GM12873 (cell line): ENCODE results near the gene IMPACT.

Experiments
- TF ChIP-seq, protein P1 (sequence below): IDR thresholded peaks from 2 replicates; pipeline ENCODE4 v1.5.1; 2012; ENCODE audit warnings: low read depth, mild to moderate bottlenecking, moderate library complexity, low read length, control low read depth; ENCODE audit not compliant: insufficient read depth; ENCODE audit errors: missing control alignments

IMPACT gene

DNA sequence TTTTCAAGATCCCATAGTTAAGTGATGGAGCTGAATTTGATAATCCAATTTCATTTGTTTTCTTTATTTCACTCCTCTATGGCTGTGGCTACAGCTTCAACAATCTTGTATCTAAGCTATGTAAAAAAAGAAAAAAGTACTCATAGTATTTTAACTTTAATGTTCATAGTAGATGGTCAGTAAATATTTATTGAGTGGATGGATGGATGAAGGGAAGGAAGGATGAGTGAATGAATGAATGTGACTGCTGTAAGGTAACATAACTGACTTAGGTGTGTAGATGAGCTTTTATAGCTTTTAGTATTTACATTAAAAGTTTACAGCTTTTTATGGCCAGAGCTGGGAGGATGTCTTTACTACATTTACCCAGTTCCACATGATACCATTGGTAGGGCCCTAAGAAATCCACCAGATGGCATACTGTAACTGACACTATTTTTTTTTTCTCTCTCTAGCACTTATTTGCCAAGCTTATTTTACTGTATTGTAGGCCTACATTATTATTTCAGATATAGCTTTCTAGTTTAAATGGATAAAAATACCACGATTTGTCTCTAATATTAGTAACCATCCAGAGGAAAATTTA lies 20.6 kb downstream of the IMPACT start:
- TF ChIP-seq, protein P1, sequence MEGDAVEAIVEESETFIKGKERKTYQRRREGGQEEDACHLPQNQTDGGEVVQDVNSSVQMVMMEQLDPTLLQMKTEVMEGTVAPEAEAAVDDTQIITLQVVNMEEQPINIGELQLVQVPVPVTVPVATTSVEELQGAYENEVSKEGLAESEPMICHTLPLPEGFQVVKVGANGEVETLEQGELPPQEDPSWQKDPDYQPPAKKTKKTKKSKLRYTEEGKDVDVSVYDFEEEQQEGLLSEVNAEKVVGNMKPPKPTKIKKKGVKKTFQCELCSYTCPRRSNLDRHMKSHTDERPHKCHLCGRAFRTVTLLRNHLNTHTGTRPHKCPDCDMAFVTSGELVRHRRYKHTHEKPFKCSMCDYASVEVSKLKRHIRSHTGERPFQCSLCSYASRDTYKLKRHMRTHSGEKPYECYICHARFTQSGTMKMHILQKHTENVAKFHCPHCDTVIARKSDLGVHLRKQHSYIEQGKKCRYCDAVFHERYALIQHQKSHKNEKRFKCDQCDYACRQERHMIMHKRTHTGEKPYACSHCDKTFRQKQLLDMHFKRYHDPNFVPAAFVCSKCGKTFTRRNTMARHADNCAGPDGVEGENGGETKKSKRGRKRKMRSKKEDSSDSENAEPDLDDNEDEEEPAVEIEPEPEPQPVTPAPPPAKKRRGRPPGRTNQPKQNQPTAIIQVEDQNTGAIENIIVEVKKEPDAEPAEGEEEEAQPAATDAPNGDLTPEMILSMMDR: no peak

DNA sequence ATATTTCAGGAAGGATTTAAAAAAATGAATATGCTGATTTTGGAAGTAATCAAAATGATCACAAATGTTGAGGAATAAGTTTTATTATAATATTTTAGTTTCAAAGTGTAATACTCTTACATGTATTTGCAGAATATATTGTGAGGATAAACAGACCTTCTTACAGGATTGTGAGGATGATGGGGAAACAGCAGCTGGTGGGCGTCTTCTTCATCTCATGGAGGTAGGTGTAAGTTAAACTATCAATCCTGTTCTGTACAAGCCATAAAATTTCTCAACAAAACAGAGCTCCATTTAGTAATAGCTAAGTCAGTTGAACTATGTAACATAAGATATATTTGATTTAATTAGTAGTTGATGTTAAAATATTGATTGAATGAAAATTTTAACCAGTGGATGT lies 21.5 kb downstream of the IMPACT start:
- TF ChIP-seq, protein P1: no peak

DNA sequence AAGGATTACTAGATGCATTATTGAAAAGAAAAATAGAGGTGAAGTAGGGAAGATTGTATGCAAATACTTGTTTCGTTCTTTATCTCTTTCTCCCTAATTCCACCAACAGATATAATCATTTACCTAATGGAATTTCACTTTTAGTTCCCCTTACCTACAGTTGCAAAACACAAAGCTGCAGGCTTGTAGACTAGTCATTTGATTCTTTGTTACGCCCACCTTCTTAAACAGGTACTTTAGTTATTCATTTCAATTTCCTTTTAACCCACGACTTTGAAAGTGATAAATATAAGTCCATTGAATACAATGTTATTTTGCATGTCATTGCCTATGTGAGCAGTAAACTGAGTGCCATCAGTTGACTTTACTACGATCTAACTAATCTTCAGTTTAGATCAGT lies 30.1 kb downstream of the IMPACT start:
- TF ChIP-seq, protein P1: no peak

DNA sequence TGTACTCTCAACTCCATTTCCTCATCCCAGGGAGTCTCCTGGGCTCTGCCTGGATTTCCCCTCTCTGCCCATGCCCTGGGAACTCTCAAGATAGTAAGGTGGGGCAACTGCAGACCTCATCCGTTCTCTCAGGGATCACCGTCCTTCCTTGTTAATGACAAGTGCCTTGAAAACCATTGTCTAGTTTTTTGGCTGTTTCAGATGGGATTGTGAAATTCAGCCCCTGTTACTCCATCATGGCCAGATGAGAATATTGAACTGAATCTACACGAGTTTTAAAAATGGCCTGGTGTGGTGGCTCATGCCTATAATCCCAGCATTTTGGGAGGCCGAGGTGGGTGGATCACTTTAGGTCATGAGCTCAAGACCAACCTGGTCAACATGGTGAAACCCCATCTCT lies 33.3 kb downstream of the IMPACT start:
- TF ChIP-seq, protein P1: no peak

DNA sequence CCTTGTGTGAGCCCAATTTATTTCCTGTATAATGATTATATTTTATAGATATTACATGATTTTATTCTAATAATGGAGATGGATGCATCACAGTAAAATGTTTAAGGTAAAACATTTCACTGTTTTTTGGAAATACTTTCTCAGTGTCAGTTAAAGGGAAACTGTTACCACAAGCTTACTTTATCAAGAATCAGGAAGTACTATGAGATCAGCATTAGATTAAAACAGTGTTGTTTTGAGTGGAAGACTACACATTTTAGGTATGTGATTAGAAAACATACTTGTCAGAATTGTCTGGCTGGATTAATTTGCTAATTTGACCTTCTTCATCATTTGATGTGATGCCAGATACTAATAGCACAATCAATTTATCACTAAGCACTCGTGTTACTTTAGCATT lies 33.9 kb downstream of the IMPACT start, which contains the start of gene HRH4:
Gene HRH4, plus strand, starts transcription at position 250 of the 400 bp plus-strand sequence. Its CDS starts 92 bp downstream, at position 342.
- TF ChIP-seq, protein P1: no peak

DNA sequence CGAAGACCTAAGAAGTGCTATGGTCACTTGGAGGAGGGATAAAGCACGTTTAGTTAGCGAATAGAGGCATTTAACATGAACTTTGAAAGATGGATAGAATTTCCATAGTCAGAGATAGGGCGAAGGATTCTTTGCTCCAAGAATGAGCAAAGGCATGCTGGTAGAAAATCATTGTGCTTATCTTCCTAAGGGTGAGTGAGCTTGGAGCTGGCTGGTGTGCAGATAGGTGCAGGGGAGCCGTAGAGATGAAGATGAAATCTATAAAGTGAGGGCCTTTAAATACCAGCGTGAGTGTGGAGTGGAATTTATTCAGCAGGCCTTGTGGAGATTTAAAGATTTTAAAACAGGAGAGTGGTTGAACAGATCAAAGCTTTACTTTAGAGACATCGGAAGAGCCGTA lies 35.5 kb downstream of the IMPACT start:
- TF ChIP-seq, protein P1: no peak

DNA sequence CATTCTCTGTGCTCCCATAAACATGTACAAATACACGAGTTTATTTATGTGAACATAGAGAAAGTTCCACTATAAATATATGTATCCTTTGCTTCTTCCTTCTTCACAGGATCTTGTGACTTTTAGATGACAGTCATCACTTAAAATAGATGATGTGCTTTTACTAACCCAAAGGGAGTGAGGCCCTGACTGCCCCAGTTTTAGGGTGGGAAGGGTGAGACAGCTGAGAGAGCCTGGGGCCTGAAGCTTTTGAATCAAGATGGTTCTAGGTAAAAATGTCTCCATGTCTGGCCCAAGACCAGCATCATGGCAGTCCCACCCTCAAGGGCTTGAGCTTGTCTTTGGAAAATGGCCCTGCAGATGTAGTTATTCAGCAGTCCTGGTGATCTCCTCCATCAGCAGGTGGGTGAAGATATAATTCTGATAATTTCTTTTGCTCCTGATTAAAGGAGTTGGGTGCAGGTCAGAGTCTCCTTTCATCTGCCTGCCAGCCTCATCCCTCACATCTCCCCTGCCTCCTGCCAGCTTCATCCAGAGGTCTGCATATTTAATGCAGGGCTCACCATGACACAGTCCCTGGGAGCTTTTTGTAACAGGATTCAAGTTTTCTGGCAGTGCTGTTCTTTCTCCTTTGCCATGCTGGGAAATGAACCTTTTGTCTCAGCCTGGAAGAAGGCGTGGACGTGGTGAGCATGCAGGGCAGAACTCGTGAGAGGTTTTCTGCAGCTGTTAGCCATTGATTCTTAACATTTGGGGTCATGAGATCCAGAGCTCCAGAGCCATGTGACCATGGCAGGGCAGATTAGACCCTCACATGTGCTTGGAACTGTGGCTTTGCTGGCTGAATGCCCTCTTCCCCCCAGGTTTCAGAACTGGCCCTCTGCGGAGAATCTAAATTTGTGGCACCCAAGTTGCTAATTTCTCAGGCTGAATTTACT lies 36.6 kb downstream of the IMPACT start:
- TF ChIP-seq, protein P1: no peak
